Fibroblast of skin of right quadriceps (primary cell): ENCODE data around the gene DNAJC21.

Experiments used
- DNase-seq: peaks from one replicate; pipeline ENCODE4 v3.0.0-alpha.2; 2013

The DNAJC21 gene

DNA sequence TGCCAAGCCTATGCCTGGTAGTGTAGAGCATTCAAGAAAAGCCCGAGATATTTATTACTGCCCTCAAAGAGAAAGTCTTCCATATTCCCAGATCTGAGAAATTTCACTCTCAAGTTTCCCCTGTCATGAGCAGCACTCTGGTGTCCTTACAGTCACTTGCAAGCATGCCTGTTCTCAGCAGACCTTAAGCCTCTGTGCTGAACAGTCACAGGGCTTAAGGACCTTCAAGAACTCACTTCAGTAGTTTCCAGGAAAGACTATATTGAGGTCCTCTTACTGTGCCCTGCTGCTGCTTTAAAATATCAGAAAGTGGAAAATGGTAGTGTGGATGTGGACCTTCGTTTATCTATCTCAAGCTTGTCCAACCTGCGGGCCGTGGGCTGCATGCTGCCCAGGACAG, 53.5 kb downstream of the DNAJC21 start:
- no peak for DNase-seq

DNA sequence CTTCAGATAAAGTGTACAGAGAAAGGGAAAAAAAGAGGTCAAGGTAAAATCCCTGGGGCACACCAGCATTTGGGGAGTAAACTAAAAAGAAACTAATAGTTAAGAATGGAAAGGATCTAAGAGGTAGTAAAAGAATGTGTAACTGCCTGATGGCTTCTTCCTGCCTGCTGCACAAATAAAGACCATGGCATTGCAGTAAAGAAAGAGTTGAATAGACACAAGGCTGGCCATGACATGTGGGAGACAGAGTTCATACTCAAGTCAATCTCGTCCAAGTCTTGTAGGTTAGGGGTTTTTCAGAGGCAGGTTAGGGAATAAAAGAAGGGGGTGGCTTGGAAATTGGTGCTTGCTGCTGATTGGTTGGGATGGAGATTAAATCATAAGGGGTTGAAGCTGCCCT, 57.6 kb downstream of the DNAJC21 start:
- DNase-seq: no peak

DNA sequence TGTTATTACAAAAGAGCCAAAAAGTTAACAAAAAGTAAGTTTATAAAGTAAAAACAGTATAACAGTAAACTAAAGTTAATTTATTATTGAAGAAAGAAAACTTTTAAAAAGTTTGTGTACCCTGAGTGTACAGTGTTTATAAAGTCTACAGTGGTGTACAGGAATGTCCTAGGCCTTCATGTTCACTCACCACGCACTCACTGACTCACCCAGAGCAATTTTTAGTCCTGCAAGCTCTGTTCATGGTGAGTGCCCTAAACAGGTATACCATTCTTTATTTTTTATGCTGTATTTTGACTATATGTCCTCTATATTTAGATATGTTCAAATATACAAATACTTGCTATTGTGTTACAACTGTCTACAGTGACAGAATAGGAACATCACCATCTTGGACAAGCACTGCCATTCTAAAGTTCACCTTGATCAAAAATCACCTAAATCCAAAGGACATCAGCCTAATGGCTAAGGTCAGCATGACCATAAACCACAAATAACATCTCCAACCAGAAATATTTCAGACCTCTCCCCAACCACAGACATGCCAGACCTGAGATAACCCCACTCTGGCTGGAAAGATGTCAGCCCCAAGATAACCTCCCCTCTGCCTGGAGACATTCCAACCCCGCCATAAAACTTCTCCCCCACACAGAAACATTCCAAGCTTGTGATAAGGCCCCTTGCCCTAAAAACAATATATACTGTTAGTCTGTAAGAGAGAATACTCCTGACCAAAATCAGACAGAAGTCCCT, 62.3 kb downstream of the DNAJC21 start:
- peak; percentile 8 for DNase-seq

DNA sequence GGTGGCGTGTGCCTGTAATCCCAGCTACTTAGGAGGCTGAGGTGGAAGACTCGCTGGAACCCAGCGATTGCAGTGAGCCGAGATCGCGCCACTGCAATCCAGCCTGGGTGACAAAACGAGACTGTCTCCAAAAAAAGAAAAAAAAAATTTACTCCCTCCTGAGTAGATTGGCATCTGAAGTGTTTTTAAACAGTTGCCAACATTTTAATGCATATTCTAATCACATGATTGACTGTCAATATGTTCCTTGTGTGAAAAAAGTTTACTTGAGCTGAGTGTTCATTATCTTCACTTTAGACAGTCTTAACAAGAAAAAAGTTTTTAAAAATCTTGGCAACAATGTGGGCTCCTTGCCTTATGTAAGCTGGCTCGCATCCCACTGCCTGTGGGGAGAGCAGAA, 64.6 kb downstream of the DNAJC21 start:
- DNase-seq: no peak

DNA sequence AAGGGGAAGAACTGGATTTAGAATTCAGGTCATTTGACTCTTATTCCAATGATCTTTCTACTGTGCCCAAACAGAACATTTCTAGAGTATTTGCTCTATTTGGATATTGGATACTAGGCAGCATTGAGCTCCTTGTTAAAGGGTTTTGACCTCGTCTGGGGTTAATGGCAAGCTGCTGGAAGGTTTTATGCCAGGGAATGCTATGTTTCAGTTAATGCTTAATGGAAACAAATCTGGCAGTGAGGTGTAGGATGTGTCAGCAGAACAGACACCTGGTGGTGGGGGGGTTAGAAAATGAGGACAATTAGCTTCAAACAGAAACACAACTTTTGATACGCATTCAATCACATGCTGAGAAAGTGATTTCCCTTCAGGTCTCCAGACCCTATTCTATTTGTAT, 66.9 kb downstream of the DNAJC21 start:
- no peak for DNase-seq

DNA sequence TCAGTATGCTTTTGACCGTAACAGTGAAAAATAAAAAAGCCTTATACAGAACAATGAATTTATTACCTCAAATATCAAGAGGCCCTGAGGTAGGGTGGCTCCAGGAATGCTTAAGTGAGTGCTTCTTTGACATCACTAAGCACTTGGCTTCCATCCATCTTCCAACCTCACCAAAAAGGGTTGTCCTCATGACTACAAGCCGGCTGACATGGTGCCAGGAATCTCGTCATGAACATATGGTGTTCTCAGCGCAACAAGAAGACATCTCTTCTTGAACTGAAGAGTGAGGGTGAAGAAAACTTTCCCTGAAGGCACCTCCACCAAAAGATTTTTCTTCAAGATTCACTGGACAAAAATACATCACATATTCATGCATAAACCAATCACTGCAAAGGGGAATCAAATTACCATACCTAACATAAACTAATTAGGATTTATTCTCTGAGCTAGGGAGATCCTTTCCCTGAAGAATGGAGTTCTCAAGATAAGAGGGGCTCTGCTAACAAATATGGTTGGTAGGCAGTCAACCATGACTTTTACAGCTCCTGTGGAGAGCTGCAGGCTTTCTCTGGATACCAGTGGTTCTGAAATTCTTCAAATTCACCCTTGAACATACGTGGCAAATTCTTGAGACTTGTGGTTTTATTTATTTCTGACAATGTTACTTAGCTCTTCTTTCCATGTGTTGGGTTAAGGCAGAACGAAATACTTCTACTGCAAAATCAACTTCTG, 68.9 kb downstream of the DNAJC21 start:
- DNase-seq: peak; percentile 70

DNA sequence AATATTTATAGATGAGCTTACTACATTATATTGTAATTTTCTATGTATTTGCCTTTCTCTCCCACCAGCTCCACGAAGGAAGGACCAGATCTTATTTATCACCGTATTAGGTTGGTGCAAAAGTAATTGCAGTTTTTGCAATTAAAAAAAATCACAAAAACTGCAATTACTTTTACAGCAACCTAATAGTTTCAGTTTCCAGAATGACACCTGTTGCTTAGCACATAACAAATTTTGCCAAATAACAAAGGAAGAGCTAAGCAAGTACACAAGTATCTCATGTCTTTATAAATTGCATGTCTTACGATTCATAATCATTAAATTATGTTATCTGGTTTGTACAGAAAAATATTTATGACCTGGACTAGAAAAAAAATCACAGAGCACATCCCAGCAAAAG, 72.5 kb downstream of the DNAJC21 start:
- no peak for DNase-seq

DNA sequence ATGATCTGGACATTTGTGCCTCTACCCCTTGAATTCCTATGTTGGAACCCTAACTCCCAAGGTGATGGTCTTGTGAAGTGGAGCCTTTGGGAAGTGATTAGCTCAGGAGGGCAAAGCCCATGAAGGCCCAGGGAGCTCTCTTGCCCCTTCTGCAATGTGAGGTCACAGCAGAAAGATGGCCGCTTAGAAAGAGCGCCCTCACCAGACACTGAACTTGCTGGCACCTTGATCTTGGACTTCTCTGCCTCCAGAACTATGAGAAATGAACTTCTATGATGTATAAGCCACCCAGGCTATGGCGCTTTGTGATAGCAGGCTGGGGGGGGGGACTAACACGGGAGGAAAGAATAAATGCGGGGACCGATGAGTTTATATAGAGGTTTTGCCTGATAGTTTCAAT, 73.1 kb downstream of the DNAJC21 start:
- DNase-seq: no peak

DNA sequence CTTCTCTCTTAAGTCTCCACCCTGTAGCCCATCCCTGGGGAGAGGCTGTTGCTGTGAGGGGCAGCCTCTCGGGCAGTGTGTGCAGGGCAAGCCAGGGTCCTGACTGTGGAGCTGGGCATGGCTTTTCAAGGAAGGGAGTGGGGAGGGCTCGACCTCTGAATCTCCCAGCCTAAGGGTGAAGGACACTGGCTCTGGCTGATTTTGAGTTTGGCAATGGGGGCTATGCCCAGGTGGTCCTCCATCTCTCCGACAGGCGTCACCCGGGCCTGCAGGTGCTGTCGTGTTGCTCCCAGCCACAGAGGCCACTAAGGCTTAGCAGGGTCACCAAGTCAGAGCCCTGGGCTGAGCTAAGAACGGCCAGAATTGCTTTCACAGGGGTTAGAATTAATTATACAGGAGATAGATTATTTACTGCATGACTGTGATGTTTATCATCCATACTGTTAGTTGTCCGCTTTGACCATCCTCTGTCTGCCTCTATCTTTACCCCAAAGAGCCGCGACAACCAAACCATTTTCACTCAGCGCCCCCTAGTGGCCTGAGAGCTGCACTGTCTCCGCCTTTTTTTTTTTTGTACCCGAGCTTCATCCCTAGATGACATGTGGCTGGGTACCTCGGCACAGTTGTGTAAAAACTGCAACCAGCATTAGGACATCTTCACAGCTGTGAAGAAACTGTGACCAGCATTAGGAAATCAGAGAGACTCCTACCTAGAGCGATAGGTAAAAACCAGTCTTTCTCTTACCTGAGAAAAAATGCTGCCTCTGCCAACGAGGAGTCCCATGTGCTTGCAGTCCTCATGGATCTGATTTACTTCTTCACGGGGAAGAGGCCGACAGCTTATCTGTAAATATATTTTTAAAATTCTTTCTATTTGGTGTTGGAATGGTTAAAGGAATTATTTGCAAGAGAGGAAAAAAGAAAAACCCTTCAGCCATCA, 73.9 kb downstream of the DNAJC21 start:
- peak; percentile 61 for DNase-seq

DNA sequence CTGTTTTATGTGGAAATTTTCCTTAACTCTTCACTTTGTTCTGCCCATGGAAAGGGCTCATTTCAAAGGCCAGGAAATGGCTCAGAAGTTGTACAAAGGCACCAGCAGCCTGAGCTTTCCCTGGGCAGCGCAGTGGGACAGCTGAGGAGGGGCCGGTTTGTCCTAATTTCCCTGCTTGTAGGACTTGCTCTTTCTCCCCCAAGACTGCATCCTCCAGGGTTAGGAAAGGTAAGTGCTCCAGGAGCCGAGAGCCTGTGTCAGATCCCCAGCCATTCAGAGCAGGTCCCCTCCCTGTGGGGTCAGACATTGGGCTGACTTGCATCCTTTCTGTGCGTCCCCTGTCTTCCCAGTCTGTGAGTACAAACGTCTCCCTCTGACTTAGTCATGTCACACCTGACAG, 74.8 kb downstream of the DNAJC21 start:
- no peak for DNase-seq

DNA sequence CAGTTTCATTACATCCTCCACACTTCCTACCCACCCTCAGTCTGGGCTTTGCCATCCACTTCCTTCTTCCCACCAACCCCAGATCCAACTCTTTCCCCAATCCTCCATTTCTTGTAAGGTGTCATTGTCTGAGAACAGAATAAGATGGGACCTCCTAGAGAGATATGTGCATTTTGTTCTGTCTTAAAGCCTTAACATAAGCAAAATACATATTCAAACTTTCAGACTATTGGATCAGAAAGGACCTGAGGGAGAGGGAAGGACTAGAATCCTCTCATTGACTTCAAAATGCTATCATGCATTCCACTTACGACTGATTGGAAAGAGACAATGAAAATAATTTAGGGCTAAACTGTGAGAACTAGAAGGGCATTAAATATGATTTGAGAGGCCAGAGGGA, 75.4 kb downstream of the DNAJC21 start:
- no peak for DNase-seq
